Medulla oblongata (tissue), 1 donor: Measurements from ENCODE around the gene MYADML2.

ENCODE experiments used
- DNase-seq: peaks from one replicate; pipeline ENCODE4 v3.0.0-alpha.2; 2015; ENCODE audit errors: extremely low spot score

The MYADML2 gene

GRCh38 chr17:81939218-81939617 lies 7.8 kb downstream of the MYADML2 start:
- DNase-seq: no peak

GRCh38 chr17:81935709-81936084 lies 11.3 kb downstream of the MYADML2 start:
- no peak for DNase-seq

- DNase-seq: no peak
These were observed 12.0 kb downstream of the MYADML2 start for GRCh38 chr17:81934850-81935708.

GRCh38 chr17:81934098-81934757 lies 12.8 kb downstream of the MYADML2 start:
- no peak for DNase-seq

GRCh38 chr17:81933178-81933699 lies 13.8 kb downstream of the MYADML2 start:
- no peak for DNase-seq

GRCh38 chr17:81932333-81932983 lies 14.6 kb downstream of the MYADML2 start:
- no peak for DNase-seq

GRCh38 chr17:81931557-81932332 lies 15.3 kb downstream of the MYADML2 start:
- no peak for DNase-seq

GRCh38 chr17:81931189-81931556 lies 15.9 kb downstream of the MYADML2 start:
- no peak for DNase-seq

GRCh38 chr17:81930142-81931125 lies 16.6 kb downstream of the MYADML2 start:
- DNase-seq: no peak

GRCh38 chr17:81929253-81930141 lies 17.5 kb downstream of the MYADML2 start:
- no peak for DNase-seq

GRCh38 chr17:81928544-81929252 lies 18.3 kb downstream of the MYADML2 start:
- DNase-seq: no peak

- DNase-seq: peak; percentile 96
These were observed 19.1 kb downstream of the MYADML2 start, which contains the start of gene MAFG for GRCh38 chr17:81927653-81928543. Gene MAFG (minus strand): TSS chr17:81927735. CDS start chr17:81923185, 4,550 bp downstream.

- no peak for DNase-seq
These were observed 19.8 kb downstream of the MYADML2 start for GRCh38 chr17:81927152-81927652.

- peak; percentile 76 for DNase-seq
These were observed 20.4 kb downstream of the MYADML2 start for GRCh38 chr17:81926451-81927151.

- no peak for DNase-seq
These were observed 21.1 kb downstream of the MYADML2 start for GRCh38 chr17:81925860-81926450.
